Left renal cortex interstitium (tissue), 4 donors: ENCODE data around the gene CFLAR. TPM values are rescaled to one million over a fixed set of nuclear protein-coding genes. Genes with fewer than 3 reads are reported as not detected.
"Not testable (repeated sequence)": the region's sequence is repeated elsewhere in the genome, so short reads cannot be mapped to it uniquely, and the experiment has no call there.

ENCODE experiments used
- DNase-seq, 4 donors: peaks; one replicate each; pipeline ENCODE4 v3.0.0-alpha.2; 2013; ENCODE audit warnings: low read depth in 4 of 4, low spot score in 2 of 4, missing footprints in 1 of 4
- polyA plus RNA-seq, 4 donors: library from polyadenylated mRNA; unstranded; fragments of 120-200 nt; gene quantifications; one replicate each; pipeline ENCODE4 v1.2.1, GENCODE V29; 2013; ENCODE audit not compliant: insufficient read length in 4 of 4

The CFLAR gene
- polyA plus RNA-seq, 4 donors, result 46.2 to 92.5 (median 65.9) TPM

DNA sequence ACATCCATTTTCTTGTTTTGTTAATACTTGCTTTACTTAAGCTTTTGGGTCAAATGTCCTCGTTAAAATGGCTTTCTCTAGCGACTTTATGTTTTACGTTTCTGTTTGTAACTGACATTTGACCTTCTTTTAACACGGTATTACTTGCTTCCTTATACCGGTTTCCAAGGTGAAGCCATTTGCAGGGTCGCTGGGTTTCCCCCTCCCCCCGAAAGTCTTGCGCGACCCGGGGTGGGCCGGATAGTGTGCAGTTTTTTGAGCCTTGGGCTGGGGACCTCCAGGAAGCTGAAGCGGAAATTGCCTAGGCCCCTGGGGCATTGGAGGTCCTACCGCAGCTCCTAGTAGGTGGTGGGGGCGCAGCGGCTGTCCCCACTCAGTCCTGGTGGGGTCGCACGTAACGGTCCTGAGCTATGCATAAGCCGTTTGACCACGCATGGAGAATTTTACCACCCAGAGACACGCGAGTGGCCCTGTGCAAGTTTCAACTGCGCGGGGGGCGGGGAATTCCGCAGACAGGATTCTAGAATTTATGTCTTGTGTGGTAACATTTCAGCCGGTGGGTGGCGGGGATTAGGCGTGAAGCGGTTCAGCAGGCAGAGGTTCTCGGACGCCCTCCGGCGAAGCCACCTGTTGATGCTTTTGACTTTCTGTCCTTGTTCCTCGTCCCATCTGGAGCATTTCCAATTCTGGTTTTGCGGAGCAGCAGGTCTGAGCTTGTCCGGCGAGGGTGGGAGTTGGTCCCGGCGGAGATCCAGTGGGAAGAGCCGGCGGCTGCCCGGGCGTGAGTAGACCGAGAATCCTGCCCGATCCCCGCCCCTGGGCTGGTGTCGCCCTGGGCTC, 2.4 kb downstream of the CFLAR start:
- DNase-seq, result peak; percentile 56 to 77 (median 71)

DNA sequence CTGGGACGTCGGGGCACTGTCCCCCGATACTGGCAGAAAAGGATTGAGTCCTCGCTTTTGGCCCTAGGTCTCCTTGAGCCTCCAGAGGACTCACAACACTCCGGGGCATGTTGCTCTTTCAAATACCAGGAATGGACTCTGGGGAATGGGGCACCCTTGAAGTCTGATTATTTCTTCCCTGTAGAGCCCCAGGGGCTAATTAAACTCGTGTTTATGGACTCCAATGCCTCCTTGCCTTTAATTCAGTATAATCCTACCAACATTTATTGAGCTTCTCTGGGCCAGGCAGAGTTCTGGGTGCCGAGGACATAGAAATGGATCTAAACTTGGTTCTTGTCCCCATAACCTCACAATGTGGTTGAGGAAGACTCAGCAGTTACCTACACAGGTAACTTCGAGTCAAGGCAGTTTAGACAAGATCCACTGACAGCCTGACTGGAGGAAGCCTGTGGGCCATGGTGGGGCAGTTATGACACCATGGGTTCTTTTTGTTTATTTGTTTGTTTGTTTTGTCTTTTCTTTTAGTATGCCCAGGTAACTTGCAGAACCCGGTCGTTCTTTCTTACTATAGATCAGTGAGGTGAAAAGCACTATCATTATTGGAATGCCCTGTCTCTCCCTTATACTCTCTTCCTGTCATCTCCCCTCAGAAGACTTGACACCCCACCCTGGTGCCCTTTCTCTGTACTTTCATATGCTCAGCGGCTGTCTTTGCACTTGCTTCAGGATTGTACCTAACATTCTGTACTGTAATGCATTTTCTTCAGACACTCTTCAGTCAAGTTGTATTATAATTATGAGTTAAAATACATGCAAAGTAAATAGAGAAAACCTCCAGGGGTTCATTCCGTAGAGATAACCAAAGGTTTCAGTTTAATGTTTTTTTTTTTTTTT, 3.2 kb downstream of the CFLAR start:
- DNase-seq, result no peak

DNA sequence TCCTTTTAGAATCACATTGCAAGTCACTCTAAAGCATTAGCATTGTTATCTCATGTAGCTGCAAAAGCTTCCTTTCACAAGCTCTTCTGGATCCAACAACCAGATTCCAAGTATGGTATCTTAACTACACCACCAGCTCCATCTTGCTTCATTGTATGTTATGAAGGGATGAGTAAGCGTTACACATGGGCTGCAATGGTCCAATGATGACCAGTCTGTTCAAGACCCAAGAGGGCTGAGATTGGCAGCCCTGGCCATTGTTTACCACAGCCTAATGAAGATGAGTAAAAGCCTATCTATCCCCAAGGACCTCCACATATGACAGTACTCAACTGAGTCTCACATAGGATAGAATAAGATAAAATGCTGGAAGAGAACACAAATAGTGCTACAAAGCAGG, 6.3 kb downstream of the CFLAR start:
- no peak for DNase-seq

DNA sequence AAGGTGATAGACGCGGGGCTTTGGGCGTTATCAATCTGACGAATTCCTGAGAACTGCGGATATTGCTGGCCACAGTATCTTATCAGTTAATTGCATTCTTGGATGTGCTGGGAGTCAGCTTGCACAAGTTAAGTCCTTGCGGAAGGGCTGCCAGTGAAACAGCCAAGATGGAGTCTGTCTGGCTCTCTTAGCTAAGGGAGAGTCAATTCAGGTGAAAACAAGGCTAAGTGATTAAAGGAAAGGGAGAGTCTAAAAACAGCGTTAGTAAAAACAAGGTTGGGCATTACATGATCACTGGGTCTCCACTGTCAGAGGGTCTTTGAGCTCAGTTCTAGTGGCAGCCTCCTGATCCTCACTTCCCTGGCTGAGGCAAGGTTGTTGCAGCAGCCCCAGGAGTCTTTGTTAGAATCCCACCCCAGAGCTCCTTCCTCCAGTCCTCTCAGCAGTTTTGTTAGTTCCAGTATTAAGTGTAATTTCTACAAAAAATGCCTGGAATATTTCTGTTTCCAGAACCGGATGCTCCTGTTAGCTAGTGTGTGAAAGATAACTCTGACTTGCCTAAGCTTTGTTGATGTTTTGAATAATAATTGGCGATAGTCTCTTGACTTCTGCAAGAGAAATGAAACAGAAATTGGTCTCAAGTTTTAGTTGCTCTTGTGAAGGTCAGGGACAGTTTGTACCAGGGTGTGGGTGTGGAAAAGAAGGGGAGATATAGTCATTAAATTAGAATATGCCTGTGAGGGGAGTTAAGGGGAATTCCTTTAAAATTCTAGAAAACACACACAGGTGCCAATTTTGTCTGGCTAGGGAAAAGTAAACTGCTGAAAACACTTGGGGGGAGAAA, 10.6 kb downstream of the CFLAR start:
- DNase-seq, result no peak

GRCh38 chr2:201127152-201127511, 11.2 kb downstream of the CFLAR start:
- no peak for DNase-seq

GRCh38 chr2:201127570-201127969, 11.6 kb downstream of the CFLAR start:
- DNase-seq, result no peak

DNA sequence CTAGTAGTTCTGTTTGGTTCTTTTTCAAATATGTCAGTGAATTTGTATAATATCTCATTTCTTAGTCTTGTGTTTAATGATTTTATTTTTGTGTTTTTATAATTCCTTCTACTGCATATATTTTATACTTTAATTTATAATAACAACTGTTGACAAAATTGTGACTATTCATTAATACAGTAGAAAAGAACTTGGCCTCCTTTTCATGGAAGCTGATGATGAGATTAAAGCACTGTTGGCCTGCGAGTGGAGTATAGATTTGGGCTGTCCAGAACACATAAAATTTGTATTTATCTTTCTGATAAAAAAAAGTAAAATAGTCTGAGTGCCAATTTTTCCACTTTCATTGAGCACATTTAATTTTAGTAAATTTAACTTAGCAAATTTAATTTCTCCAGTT, 12.1 kb downstream of the CFLAR start:
- no peak for DNase-seq

- DNase-seq, result no peak
Measured at GRCh38 chr2:201128933-201129505, 13.1 kb downstream of the CFLAR start.

DNA sequence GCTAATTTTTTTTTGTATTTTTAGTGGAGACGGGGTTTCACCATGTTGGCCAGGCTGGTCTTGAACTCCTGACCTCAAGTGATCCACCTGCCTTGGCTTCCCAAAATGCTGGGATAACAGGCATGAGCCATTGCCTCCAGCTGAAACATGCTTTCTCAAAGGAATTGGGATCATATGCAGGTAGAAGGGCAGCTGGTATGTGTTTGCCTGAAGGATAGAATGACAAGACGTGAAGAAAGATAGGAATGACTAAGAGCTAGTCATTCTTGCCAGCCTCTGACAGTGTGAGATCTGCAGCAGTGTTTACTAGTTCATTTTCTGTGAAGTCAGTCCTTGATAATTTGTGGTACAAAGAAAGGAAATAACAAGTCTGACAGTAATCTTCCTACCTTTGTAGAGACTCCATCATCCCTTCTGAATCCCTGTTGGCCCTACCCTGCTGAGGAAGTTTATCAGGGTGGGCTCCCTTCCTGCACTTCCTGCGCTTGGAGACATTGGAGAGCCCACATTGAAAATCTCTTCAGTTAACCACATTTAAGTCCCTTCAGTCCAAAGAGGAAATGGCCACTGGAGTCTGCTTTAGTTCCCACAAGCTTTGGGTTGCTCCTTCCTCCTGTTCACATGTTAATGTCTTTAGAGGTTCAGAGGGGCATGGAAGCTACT, 14.7 kb downstream of the CFLAR start:
- no peak for DNase-seq

DNA sequence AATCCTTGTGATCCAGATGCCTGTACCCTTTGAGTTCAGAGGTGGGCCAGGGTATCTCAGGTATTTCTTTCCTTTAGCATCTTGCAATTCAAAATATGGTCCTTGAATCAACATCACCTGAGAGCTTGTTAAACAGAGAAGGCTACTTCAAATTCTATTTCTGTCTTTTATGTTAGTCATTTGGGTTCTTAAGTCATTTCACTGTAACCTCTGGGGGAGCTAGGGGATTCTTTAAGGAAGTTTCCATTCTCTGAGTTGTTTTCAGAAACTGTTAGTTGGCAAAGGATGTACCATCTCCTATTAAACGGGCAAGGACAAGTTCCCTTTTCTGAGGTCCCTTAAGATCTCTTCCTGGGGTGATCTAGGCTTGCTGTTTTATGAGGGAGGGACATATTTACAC, 16.6 kb downstream of the CFLAR start:
- no peak for DNase-seq

DNA sequence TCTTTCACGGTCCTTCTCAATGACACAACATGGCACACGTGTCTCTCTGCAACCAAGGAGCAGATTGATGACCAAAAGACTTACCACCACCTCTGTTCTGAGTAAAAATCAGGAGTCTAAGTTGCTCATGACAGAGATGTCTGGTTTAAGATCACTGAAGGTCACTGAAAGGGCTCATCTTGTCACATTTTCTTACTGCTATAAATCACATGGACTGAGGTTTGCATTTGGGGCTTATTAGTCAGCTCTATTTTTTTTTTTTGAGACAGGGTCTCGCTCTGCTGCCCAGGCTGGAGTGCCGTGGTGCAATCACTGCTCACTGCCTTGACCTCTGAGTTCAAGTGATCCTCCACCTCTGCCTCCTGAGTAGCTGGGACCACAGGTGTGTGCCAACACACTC, 19.4 kb downstream of the CFLAR start:
- DNase-seq, result no peak

GRCh38 chr2:201136889-201137321, 20.9 kb downstream of the CFLAR start:
- no peak for DNase-seq

GRCh38 chr2:201137505-201138400, 21.8 kb downstream of the CFLAR start:
- no peak for DNase-seq

GRCh38 chr2:201138401-201138970, 22.5 kb downstream of the CFLAR start:
- DNase-seq, result no peak

GRCh38 chr2:201138986-201139781, 23.2 kb downstream of the CFLAR start:
- DNase-seq, result not testable (repeated sequence)

DNA sequence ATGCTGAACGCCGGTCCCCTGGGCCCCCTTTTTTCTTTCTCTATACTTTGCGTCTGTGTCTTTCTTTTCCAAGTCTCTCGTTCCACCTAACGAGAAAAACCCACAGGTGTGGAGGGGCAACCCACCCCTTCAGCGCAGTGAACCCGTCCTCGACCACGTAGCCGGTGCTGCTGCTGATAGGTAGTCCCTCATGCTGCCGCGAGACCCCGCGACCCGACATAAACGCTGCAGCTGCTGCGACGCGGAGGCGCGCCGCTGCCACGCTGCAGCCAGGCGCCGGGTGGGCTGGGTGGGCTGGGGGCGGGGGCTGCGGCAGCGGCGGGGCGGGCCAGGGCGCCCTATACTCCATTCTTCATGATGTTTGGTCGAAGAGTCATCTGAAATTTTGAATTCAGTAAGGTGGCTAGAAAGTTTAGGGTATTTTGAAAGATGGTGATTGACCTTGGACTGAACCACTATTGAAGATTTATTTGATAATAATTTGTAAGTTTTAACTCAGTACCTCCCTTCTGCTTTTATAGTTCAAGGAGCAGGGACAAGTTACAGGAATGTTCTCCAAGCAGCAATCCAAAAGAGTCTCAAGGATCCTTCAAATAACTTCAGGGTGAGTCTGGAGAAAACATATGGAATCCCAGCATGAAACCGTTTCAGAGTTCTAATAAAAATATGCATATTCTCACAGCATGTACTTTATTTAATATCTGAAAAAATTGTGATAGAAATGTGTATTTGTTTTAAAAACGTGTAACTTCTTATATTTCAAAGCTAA, 24.1 kb downstream of the CFLAR start:
- no peak for DNase-seq
